Testis (tissue), 2 donors: ENCODE measurements around the gene RUNX1.

ENCODE experiments used
- POLR2A ChIP-seq: fragments of 450-650 bp; IDR thresholded peaks from one replicate; pipeline ENCODE4 v1.6.1; 2017; ENCODE audit warnings: antibody characterized with exemption, mild to moderate bottlenecking, moderate library complexity
- TF ChIP-seq, protein P1 (sequence below), 3 experiments: fragments of 450-650 bp in 2 of 3; fragments of 200-600 bp in 1 of 3; sonication (generic) in 1 of 3; IDR thresholded peaks; one replicate each; pipeline ENCODE4 v1.5.1; 2016 to 2019; ENCODE audit warnings: antibody characterized with exemption in 3 of 3, mild to moderate bottlenecking in 2 of 3, moderate library complexity in 1 of 3

DNA sequence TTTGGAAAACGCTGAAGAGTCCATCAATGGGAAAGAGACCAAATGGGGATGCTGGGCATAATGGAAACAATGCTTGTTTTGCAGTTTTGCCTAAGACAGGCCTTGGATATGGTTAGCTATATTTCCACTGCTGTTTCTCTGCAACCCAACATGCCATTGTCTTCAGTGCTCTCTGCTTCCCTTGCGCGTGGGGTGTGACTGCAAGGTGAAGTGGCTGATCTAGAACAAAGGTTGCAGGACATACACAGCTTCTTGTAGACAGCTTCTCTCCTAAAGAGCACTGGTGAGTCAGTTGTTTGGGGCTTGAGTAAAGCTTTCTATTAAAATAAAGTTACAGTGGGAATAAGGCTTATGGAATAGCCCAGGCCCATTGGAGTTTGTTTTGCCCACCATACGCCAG lies 33.0 kb downstream of the RUNX1 start:
- TF ChIP-seq POLR2A = no peak
- TF ChIP-seq, protein P1, sequence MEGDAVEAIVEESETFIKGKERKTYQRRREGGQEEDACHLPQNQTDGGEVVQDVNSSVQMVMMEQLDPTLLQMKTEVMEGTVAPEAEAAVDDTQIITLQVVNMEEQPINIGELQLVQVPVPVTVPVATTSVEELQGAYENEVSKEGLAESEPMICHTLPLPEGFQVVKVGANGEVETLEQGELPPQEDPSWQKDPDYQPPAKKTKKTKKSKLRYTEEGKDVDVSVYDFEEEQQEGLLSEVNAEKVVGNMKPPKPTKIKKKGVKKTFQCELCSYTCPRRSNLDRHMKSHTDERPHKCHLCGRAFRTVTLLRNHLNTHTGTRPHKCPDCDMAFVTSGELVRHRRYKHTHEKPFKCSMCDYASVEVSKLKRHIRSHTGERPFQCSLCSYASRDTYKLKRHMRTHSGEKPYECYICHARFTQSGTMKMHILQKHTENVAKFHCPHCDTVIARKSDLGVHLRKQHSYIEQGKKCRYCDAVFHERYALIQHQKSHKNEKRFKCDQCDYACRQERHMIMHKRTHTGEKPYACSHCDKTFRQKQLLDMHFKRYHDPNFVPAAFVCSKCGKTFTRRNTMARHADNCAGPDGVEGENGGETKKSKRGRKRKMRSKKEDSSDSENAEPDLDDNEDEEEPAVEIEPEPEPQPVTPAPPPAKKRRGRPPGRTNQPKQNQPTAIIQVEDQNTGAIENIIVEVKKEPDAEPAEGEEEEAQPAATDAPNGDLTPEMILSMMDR (IDR thresholded peaks at IDR 0.05) = no peak
